Liver (tissue), 9 donors: ENCODE measurements around the gene WWC2. TPM values are rescaled to one million over a fixed set of nuclear protein-coding genes. Genes with fewer than 3 reads are reported as not detected.

Source experiments
- DNase-seq: peaks from one replicate; pipeline ENCODE4 v3.0.0-alpha.2; 2017; ENCODE audit warnings: low spot score
- H3K27ac ChIP-seq, 2 donors: one replicate each; pipeline ENCODE4 v1.7.0; 2013; ENCODE audit warnings: inconsistent platforms in 2 of 2, low read length in 2 of 2, control low read depth in 1 of 2, low read depth in 1 of 2, mild to moderate bottlenecking in 1 of 2
- H3K27me3 ChIP-seq, 4 donors: one replicate each; pipeline versions ENCODE4 v1.6.1 to v1.7.0; 2013; ENCODE audit warnings: low read length in 3 of 4, inconsistent platforms in 1 of 4, mild to moderate bottlenecking in 1 of 4, moderate library complexity in 1 of 4; ENCODE audit not compliant: control insufficient read depth in 4 of 4, insufficient read depth in 4 of 4
- H3K36me3 ChIP-seq, 4 donors: one replicate each; pipeline versions ENCODE4 v1.6.1 to v1.7.0; 2013; ENCODE audit warnings: low read length in 3 of 4, mild to moderate bottlenecking in 3 of 4, low read depth in 1 of 4, moderate library complexity in 1 of 4; ENCODE audit not compliant: control insufficient read depth in 4 of 4, insufficient read depth in 3 of 4
- H3K4me1 ChIP-seq, 4 donors: one replicate each; pipeline versions ENCODE4 v1.6.1 to v1.7.0; 2013; ENCODE audit warnings: low read length in 3 of 4, mild to moderate bottlenecking in 3 of 4, moderate library complexity in 1 of 4; ENCODE audit not compliant: control insufficient read depth in 4 of 4, insufficient read depth in 4 of 4
- H3K4me3 ChIP-seq, 3 donors: one replicate each; pipeline versions ENCODE4 v1.6.1 to v1.7.0; 2013; ENCODE audit warnings: low read length in 3 of 3, control low read depth in 1 of 3, low read depth in 1 of 3, mild to moderate bottlenecking in 1 of 3
- H3K9ac ChIP-seq, 2 donors: one replicate each; pipeline ENCODE4 v1.7.0; 2013; ENCODE audit warnings: low read length in 2 of 2, mild to moderate bottlenecking in 2 of 2, moderate library complexity in 2 of 2, control low read depth in 1 of 2, low read depth in 1 of 2
- H3K9me3 ChIP-seq, 4 donors: one replicate each; pipeline versions ENCODE4 v1.6.1 to v1.7.0; 2013; ENCODE audit warnings: low read length in 3 of 4; ENCODE audit not compliant: control insufficient read depth in 4 of 4
- ATF3 ChIP-seq: IDR thresholded peaks from 2 replicates; pipeline ENCODE4 v1.6.1; 2016; ENCODE audit warnings: antibody characterized with exemption
- CTCF ChIP-seq: fragments of 150-350 bp; IDR thresholded peaks from 2 replicates; pipeline ENCODE4 v1.5.1; 2017; ENCODE audit warnings: improper control_type of control experiment, low read depth, low read length; ENCODE audit not compliant: missing input control
- EGR1 ChIP-seq, 2 donors: IDR thresholded peaks; 2 replicates each; pipeline ENCODE4 v1.6.1; 2016 to 2018; ENCODE audit warnings: antibody characterized with exemption in 2 of 2, low read depth in 2 of 2
- FOXA1 ChIP-seq: IDR thresholded peaks from 2 replicates; pipeline ENCODE4 v1.6.1; 2016; ENCODE audit warnings: antibody characterized with exemption
- FOXA2 ChIP-seq: IDR thresholded peaks from 2 replicates; pipeline ENCODE4 v1.6.1; 2016; ENCODE audit warnings: antibody characterized with exemption
- GABPA ChIP-seq, 2 donors: IDR thresholded peaks in 1 of 2; conservative IDR thresholded peaks in 1 of 2; 2 replicates each; pipeline ENCODE4 v1.6.1; 2016; ENCODE audit warnings: antibody characterized with exemption in 2 of 2, mild to moderate bottlenecking in 1 of 2, moderate library complexity in 1 of 2
- HNF4A ChIP-seq, 2 donors: conservative IDR thresholded peaks; 2 replicates each; pipeline ENCODE4 v1.6.1; 2016; ENCODE audit warnings: antibody characterized with exemption in 2 of 2, mild to moderate bottlenecking in 2 of 2
- HNF4G ChIP-seq: IDR thresholded peaks from 2 replicates; pipeline ENCODE4 v1.6.1; 2016; ENCODE audit warnings: antibody characterized with exemption
- JUND ChIP-seq, 2 donors: IDR thresholded peaks; 2 replicates each; pipeline ENCODE4 v1.6.1; 2016; ENCODE audit warnings: antibody characterized with exemption in 2 of 2
- NR2F2 ChIP-seq: IDR thresholded peaks from 2 replicates; pipeline ENCODE4 v1.6.1; 2016; ENCODE audit warnings: antibody characterized with exemption
- RAD21 ChIP-seq, 2 donors: IDR thresholded peaks; 2 replicates each; pipeline ENCODE4 v1.6.1; 2016; ENCODE audit warnings: antibody characterized with exemption in 2 of 2, mild to moderate bottlenecking in 2 of 2
- REST ChIP-seq: IDR thresholded peaks from 2 replicates; pipeline ENCODE4 v1.6.1; 2016; ENCODE audit warnings: antibody characterized with exemption, mild to moderate bottlenecking
- RXRA ChIP-seq, 2 donors: IDR thresholded peaks; 2 replicates each; pipeline ENCODE4 v1.6.1; 2017 to 2018; ENCODE audit warnings: antibody characterized with exemption in 2 of 2, mild to moderate bottlenecking in 1 of 2
- SP1 ChIP-seq: IDR thresholded peaks from 2 replicates; pipeline ENCODE4 v1.6.1; 2018; ENCODE audit warnings: antibody characterized with exemption, mild to moderate bottlenecking
- TAF1 ChIP-seq: conservative IDR thresholded peaks from 2 replicates; pipeline ENCODE4 v1.6.1; 2016; ENCODE audit warnings: antibody characterized with exemption, mild to moderate bottlenecking
- YY1 ChIP-seq: IDR thresholded peaks from 2 replicates; pipeline ENCODE4 v1.6.1; 2016; ENCODE audit warnings: antibody characterized with exemption, mild to moderate bottlenecking
- WGBS: extraction: QIAGEN DNeasy Blood & Tissue Kit; methylation state at CpG from one replicate; pipeline ENCODE4 v1.1.7; 2013; 5-methylcytosine and 5-hydroxymethylcytosine counted together
- polyA plus RNA-seq, 2 donors: library from polyadenylated mRNA; stranded (reverse) in 1 of 2; unstranded in 1 of 2; fragments of 200-250 nt in 1 of 2; fragments of >200 nt in 1 of 2; fragmentation: Nextera tagmentation in 1 of 2; extraction: Ambion mirVana in 1 of 2; gene quantifications; one replicate each; pipeline versions ENCODE4 v1.2.1 to v1.2.3, GENCODE V29; 2013 to 2015
- total RNA-seq, 2 donors: library from RNA; depleted of rRNA; stranded (reverse); fragments of >200 nt; gene quantifications; one replicate each; pipeline ENCODE4 v1.2.3, GENCODE V29; 2014
- TF ChIP-seq, protein P1 (sequence below): IDR thresholded peaks from 2 replicates; pipeline ENCODE4 v1.6.1; 2016; ENCODE audit warnings: antibody characterized with exemption
- TF ChIP-seq, protein P2 (sequence below): IDR thresholded peaks from 2 replicates; pipeline ENCODE4 v1.6.1; 2016; ENCODE audit warnings: antibody characterized with exemption
- donor health status: healthy.
- donor health status: healthy.
- donor health status: healthy.
- donor health status: healthy.
- donor health status: healthy.

The WWC2 gene
- total and polyA plus RNA-seq, 4 donors, result 8.6 to 60.1 (median 13.3) TPM

DNA sequence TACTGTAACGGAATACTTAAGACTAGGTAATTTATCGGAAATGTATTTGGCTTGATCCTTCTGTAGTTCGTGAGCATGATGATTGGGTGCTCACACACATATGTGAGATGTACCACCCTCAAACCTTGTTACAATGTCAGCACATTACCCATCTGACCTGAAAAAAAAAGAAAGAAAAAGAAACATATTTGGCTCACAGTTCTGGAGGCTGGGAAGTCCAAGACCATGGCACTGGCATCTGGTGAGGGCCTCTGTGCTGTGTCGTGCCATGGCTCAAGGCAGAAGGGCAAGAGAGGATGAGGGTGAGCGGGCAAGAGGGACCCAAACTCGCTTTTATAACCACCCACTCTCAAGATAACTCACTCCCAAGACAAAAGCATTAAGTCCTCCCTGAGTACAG, 230.2 kb downstream of the WWC2 start:
- H3K9ac ChIP-seq, result no peak overlapping the region
- no peaks in the 10 kb centered on the region for H3K27me3 ChIP-seq
- DNase-seq, result no peak
- H3K9me3 ChIP-seq, result peaks cover 0 to 3% (median 0%) of the 10 kb centered on the region in 4 donors
- H3K4me3 ChIP-seq, result no peak overlapping the region
- no peaks in the 10 kb centered on the region for H3K4me1 ChIP-seq
- H3K27ac ChIP-seq, result no peak overlapping the region
- WGBS, result 90% methylated on average over 6 of the region's 6 CpGs
- TF ChIP-seq FOXA1 (no peak), SP1 (no peak)
- no peaks in the 10 kb centered on the region for H3K36me3 ChIP-seq

GRCh38 chr4:183329954-183330742, 231.1 kb downstream of the WWC2 start:
- no peak for DNase-seq
- Histone ChIP-seq H3K27ac (no peak overlapping the region), H3K9me3 (peaks cover 0 to 3% (median 0%) of the 10 kb centered on the region in 4 donors), H3K4me1 (no peaks in the 10 kb centered on the region), H3K9ac (no peak overlapping the region), H3K4me3 (no peak overlapping the region), H3K36me3 (no peaks in the 10 kb centered on the region), H3K27me3 (no peaks in the 10 kb centered on the region)
- no peak for TF ChIP-seq CTCF
- TF ChIP-seq ATF3, result no peak
- no peak for TF ChIP-seq HNF4G
- TF ChIP-seq, protein P1, sequence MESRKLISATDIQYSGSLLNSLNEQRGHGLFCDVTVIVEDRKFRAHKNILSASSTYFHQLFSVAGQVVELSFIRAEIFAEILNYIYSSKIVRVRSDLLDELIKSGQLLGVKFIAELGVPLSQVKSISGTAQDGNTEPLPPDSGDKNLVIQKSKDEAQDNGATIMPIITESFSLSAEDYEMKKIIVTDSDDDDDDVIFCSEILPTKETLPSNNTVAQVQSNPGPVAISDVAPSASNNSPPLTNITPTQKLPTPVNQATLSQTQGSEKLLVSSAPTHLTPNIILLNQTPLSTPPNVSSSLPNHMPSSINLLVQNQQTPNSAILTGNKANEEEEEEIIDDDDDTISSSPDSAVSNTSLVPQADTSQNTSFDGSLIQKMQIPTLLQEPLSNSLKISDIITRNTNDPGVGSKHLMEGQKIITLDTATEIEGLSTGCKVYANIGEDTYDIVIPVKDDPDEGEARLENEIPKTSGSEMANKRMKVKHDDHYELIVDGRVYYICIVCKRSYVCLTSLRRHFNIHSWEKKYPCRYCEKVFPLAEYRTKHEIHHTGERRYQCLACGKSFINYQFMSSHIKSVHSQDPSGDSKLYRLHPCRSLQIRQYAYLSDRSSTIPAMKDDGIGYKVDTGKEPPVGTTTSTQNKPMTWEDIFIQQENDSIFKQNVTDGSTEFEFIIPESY, result no peak
- TF ChIP-seq HNF4A (conservative IDR thresholded peaks at IDR 0.05), result no peak
- no peak for TF ChIP-seq FOXA2
- no peak for TF ChIP-seq NR2F2
- no peak for TF ChIP-seq FOXA1
- TF ChIP-seq REST, result no peak
- TF ChIP-seq SP1, result no peak
- TF ChIP-seq EGR1 (IDR thresholded peaks at IDR 0.05; ENCODE audit: low read depth in 2 of 2), result no peak
- no peak for TF ChIP-seq RXRA (IDR thresholded peaks at IDR 0.05)
- TF ChIP-seq JUND (IDR thresholded peaks at IDR 0.05), result no peak
- no peak for TF ChIP-seq RAD21 (IDR thresholded peaks at IDR 0.05)
- no peak for TF ChIP-seq GABPA (IDR thresholded peaks at IDR 0.05 in 1 of 2, conservative IDR thresholded peaks at IDR 0.05 in 1 of 2)
- TF ChIP-seq TAF1, result no peak
- TF ChIP-seq YY1, result no peak
- TF ChIP-seq, protein P2, sequence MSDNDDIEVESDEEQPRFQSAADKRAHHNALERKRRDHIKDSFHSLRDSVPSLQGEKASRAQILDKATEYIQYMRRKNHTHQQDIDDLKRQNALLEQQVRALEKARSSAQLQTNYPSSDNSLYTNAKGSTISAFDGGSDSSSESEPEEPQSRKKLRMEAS, result no peak
- WGBS, result 80% methylated on average over 10 of the region's 10 CpGs
